Measurements from ENCODE around the gene CHD9.

DNA sequence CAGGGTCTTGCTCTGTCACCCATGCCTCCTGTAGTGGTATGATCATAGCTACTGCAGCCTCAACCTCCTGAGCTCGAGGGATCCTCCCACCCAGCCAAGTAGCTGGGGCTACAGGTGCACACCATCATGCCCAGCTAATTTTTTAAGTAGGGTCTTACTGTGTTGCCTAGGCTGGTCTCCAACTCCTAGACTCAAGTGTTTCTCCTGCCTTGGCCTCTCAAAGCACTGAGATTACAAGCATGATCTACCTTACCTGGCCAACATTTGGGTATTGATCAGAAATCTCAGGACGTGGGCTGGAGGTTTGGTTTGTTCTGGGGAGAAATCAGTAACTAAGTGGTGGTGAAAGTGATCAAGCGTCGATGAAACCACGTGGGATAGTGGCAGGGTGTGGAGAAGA is 4.1 kb downstream of the CHD9 start:
- TF ChIP-seq, protein P1, sequence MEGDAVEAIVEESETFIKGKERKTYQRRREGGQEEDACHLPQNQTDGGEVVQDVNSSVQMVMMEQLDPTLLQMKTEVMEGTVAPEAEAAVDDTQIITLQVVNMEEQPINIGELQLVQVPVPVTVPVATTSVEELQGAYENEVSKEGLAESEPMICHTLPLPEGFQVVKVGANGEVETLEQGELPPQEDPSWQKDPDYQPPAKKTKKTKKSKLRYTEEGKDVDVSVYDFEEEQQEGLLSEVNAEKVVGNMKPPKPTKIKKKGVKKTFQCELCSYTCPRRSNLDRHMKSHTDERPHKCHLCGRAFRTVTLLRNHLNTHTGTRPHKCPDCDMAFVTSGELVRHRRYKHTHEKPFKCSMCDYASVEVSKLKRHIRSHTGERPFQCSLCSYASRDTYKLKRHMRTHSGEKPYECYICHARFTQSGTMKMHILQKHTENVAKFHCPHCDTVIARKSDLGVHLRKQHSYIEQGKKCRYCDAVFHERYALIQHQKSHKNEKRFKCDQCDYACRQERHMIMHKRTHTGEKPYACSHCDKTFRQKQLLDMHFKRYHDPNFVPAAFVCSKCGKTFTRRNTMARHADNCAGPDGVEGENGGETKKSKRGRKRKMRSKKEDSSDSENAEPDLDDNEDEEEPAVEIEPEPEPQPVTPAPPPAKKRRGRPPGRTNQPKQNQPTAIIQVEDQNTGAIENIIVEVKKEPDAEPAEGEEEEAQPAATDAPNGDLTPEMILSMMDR (IDR thresholded peaks at IDR 0.05), result no peak
- TF ChIP-seq POLR2AphosphoS5 (IDR thresholded peaks at IDR 0.05; ENCODE audit: low read depth, low read length), result no peak
